HUDEP-2 (cell line): Measurements from ENCODE around the gene ANKRD63.

Experiments
- DNase-seq, 76 experiments: peaks; one replicate each; lab custom pipeline; 2025; ENCODE audit not compliant: unreplicated experiment in 76 of 76; lab: John Stamatoyannopoulos, UW

Gene ANKRD63

GRCh38 chr15:40313531-40314398, 30.9 kb upstream of the ANKRD63 start:
- peak in 54 of 76 experiments; percentile 5 to 62 (median 33) for DNase-seq

DNA sequence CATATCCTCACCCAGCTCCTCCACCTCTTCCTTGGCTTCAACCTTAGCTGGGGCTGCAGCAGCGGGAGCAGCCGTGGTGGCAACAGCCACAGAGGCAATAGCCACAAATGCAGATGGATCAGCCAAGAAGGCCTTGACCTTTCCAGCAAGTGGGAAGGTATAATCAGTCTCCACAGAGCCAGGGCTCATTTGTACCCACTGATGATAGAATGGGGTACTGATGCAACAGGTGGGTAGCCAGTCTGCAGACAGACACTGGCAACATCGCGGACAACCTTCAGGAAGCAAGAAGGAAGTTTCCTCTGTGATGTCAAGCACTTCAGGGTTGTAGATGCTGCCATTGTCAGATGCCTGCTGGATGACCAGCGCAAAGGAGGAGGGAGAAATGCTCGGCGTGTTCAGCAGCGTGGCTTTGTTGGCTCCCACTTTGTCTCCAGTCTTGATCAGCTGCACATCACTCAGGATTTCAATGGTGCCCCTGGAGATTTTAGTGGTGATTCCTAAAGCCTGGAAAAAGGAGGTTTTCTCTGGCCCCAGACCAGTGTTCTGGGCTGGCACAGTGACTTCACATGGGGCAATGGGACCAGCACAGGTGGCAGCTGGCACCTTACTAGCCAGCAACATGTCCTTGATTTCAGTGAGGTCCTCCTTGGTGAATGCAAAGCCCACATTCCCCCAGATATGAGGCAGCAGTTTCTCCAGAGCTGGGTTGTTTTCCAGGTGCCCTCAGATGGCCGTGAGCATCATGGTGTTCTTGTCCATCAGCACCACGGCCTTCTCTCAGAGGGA, 29.7 kb upstream of the ANKRD63 start:
- no peak for DNase-seq

- DNase-seq: no peak
Observed at GRCh38 chr15:40310993-40311392, 28.1 kb upstream of the ANKRD63 start.

DNA sequence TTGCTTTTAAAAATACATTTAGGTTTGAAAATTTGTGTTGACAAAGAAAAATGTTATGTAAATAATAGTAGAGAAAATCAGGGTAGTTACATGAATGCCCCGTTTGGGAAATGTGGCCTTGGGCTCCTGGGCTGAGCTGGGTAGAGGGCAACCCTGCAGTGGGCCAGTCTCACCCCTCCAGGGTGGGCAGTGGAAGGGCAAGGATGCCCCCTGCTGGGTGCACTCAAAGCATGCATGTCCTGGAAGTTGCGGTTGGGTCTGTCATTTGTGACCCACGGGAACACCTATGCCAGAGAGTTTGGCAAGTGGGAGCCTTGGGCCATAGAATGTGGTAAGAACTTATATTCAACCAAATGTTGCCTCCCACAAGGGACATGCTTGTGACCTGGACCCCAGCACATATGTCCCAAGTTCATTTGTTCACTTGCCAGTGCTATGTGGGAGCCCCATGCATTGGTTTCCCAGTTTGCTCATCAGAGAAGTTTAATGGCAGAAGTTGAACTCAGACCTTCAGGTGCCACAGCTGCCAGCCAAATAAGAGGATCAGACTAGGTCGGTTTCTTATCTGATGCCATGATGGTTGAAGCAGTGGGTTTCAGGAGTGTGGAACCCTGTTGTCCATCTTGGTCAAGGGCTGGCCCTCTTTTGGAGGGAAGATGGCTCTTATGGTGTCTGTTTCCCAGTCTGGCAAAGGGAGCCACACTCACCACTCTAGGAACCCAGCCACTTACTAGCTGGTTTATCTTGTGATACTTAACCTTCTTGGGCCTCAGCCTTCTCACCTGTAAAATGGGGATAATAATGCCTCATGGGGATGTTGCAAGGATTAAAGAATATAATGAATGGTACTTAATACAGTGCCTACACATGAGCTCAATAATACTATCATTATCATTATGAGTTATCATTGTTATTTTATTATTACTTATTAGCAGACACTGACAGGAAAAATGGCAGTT, 27.4 kb upstream of the ANKRD63 start:
- DNase-seq: peak in 57 of 76 experiments; percentile 13 to 70 (median 45)

DNA sequence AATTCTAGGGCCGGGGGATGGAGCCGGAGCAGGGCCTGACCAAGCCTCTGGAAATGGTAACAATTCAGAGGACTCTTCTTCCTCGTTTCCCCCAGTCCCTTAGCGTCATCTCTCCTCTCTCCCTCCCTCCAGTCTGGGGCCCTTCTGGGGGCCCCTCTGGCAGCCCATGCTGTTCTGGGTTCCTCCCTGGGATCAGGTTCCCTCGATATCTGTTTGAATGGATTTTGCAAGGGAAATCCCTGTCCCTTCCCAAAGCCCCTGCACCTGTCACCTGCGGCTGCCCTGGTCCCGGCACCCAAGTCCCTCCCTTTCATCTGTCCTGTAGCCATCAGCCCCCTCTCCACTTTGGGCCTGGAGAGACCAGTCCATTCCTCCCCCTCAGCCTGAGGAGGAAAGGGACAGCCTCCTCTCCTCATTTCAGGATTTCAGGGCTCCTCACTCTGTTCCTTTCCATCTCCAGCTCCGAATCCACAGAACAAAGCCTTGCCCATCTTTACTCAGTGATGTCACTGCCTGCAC, 26.5 kb upstream of the ANKRD63 start:
- DNase-seq: no peak

DNA sequence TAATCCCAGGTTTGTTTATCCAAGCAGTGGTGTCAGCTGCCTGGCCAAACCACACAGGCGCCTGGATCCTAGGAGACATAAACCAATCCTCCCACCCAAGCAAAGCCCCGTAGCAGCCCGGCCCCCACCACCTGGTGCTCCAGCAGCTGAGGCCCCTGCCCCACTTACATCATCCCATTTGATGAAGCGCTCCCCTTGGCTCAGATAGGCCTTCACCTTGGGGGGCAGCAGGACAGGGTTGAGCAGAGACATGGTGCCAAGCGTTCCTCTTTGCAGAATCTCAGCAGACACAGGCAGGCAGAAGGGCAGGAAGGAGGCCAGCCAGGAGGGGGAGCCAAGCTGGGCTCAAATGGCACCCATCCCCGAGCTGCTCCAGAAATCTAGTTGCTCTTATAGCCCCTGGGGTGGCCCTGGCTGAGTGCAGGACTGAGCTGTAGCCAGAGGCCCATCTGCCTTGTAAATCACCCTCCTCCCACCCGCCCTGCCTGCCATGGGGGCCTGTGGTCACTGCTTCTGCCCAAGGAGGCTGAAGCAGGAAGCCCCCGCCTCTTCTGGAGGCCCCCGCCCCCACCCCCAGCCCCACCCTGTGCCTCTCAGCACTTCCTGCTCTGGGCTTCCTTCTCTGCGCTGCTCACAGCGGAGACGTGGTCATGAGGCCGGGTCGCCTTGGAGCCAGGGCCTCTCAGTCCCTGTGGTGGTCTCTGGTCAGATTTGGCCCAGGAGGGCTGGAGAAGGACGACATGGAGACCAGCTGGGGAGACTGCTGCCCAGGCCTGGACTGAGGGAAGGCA, 24.8 kb upstream of the ANKRD63 start, which contains the start of gene PLCB2:
TSS of gene PLCB2 (minus strand) at position 515 of the 791 bp plus-strand sequence. CDS start at position 252, 263 bp downstream.
- peak in 37 of 76 experiments; percentile 3 to 43 (median 24) for DNase-seq

GRCh38 chr15:40306908-40307307, 24.0 kb upstream of the ANKRD63 start:
- no peak for DNase-seq

GRCh38 chr15:40306371-40306770, 23.5 kb upstream of the ANKRD63 start:
- DNase-seq: no peak

GRCh38 chr15:40305281-40305680, 22.4 kb upstream of the ANKRD63 start:
- DNase-seq: no peak

DNA sequence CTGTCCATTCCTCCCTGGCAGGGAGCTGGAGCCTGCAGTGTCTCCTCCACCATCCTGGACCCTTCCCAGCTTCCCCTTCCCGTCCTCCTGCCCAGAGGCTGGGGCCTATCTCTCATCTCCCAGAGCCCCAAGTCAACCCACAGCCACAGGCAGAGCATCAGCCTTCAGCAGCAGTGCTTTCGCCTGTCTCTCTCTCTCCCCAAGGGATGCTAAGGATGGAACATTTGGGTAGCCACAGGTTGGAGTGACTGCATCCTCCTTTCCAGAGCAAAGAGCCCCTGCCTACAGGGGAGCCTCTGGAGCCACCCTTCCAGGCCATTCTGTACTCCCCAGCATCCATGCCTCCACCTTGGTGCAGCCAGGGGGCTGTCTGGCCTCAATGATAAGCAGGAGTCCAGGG, 20.7 kb upstream of the ANKRD63 start:
- DNase-seq: no peak

- no peak for DNase-seq
Observed at GRCh38 chr15:40302981-40303380, 20.1 kb upstream of the ANKRD63 start.

DNA sequence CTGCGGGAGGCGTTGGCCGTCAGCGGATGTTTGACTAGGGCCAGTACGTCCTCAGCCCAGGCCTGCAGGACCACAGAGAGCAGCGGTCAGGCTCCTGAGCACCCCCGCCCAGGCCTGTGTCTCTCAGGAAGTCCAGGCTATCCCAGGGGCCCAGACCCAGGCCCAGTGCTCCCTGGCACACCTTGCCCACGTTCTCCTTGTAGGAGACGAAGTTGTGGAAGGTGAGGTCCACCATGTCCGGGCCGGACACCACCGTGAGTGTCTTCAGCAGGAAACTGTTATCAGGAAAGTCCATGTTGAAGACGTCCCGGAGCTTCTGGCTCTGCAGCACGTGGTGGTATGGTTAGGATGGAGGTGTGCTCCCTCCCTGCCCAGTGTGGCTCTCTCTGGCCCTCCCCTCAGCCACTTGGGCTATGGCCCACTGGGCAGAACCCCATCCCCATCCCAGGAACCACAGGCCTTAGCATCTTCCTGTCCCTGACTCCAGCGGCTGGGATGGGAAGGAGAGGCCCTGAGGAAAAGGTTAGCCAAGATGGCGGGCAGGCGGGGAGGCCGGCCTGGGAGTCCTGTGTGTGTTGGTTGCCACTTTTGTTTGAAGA, 19.5 kb upstream of the ANKRD63 start:
- DNase-seq: no peak

GRCh38 chr15:40301467-40302179, 18.8 kb upstream of the ANKRD63 start:
- DNase-seq: no peak

DNA sequence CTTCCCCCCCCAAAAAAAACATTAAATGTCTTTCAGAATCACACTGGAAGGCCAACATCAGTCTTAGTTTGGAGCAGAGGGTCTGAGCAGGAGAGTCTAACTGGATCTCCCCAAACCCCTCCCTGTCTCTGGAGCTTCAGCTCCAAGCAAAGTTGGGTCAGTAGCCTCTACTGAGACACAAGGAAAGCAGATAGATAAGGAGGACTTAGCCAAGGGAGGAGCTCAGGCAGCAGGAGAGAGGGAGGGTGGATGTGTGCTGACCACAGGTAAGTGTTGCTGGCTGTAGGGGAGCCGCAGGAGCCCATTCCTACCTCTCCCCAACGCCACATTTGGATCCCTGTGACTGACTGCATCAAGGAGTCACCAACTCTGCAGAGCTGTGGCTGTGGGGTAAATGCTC, 17.9 kb upstream of the ANKRD63 start:
- no peak for DNase-seq

DNA sequence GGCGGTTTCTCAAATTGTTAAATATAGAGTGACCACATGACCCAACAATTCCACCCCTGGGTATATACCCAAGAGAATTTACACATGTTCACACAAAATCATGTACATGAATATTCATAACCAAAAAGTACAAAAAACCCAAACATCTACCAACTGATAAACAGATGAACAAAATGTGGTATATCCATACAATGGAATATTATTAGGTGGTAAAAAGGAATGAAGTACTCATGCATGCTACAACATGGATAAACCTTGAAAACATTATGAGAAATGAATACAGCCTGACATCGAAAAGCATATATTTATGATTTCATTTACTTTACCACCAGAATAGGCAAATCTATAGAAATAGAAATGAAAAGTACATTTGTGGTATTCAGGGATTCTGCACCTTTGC, 17.5 kb upstream of the ANKRD63 start:
- no peak for DNase-seq

DNA sequence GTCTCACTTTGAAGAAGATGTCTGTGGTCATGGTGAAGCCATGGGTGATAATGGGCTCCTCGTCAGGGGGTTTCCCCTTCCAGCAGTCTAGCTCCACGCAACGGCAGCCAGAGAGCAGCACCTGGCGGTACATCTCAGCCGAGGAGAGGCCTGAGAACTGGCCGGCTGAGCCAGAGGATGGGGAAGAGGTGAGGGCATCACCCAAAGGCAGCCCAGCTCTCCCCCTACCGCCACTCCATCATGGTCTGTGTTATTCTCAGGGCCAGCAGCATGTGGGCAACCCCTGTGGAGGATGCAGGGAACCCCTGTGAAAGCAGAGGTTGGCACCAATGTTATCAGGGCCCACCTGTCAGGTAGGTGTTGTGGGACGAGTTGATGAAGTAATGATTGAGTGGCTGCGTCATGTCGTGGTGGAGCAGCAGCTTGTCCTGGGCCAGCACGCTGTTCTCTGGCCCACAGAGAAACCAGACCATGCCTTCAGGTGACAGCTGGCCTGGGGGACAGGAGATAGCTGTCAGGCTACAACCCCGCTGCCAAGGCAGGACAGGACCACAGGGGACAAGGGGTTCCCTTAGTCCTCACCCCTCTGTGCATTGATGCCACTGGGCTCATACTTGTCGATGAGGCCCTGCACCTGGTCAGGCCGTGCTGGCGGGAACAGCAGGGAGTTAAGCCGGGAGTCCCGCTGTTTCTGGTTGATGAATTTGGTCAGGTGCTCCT, 15.5 kb upstream of the ANKRD63 start:
- DNase-seq: no peak

GRCh38 chr15:40297356-40297755, 14.5 kb upstream of the ANKRD63 start:
- no peak for DNase-seq
